ENCODE data around the gene TBX1.

GRCh38 chr22:19745155-19746101, 15.2 kb upstream of the TBX1 start:
- no peak for TF ChIP-seq POLR2A (IDR thresholded peaks at IDR 0.05)
- TF ChIP-seq, protein P1, sequence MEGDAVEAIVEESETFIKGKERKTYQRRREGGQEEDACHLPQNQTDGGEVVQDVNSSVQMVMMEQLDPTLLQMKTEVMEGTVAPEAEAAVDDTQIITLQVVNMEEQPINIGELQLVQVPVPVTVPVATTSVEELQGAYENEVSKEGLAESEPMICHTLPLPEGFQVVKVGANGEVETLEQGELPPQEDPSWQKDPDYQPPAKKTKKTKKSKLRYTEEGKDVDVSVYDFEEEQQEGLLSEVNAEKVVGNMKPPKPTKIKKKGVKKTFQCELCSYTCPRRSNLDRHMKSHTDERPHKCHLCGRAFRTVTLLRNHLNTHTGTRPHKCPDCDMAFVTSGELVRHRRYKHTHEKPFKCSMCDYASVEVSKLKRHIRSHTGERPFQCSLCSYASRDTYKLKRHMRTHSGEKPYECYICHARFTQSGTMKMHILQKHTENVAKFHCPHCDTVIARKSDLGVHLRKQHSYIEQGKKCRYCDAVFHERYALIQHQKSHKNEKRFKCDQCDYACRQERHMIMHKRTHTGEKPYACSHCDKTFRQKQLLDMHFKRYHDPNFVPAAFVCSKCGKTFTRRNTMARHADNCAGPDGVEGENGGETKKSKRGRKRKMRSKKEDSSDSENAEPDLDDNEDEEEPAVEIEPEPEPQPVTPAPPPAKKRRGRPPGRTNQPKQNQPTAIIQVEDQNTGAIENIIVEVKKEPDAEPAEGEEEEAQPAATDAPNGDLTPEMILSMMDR (IDR thresholded peaks at IDR 0.05), result no peak
